Nephron (organoid): ENCODE data around the gene DST.
"Not testable (repeated sequence)": the region's sequence is repeated elsewhere in the genome, so short reads cannot be mapped to it uniquely, and the experiment has no call there.

Experiments
- H3K27ac Mint-ChIP-seq, 3 experiments: 2 replicates each; pipeline ENCODE4 v1.8.0; 2020; ENCODE audit warnings: mixed read lengths in 3 of 3, mild to moderate bottlenecking in 2 of 3, moderate library complexity in 1 of 3
- H3K27me3 Mint-ChIP-seq: 2 replicates; pipeline ENCODE4 v1.8.0; 2021; ENCODE audit warnings: low read depth, mild to moderate bottlenecking, moderate library complexity, mixed read lengths
- H3K36me3 Mint-ChIP-seq: 2 replicates; pipeline ENCODE4 v1.8.0; 2020; ENCODE audit warnings: low read depth, mixed read lengths
- H3K4me1 Mint-ChIP-seq: 2 replicates; pipeline ENCODE4 v1.8.0; 2020; ENCODE audit warnings: mixed read lengths
- H3K4me3 Mint-ChIP-seq, 3 experiments: 2 replicates each; pipeline ENCODE4 v1.8.0; 2020; ENCODE audit warnings: mild to moderate bottlenecking in 3 of 3, mixed read lengths in 3 of 3, moderate library complexity in 2 of 3
- H3K9me3 Mint-ChIP-seq: 2 replicates; pipeline ENCODE4 v1.8.0; 2020; ENCODE audit warnings: mixed read lengths
- TF ChIP-seq, protein P1 (sequence below), 3 experiments: fragments of 200-600 bp; sonication (generic); IDR thresholded peaks; one replicate each; pipeline ENCODE4 v1.5.0; 2021; ENCODE audit warnings: antibody characterized with exemption in 3 of 3; ENCODE audit not compliant: unreplicated experiment in 3 of 3

The DST gene

DNA sequence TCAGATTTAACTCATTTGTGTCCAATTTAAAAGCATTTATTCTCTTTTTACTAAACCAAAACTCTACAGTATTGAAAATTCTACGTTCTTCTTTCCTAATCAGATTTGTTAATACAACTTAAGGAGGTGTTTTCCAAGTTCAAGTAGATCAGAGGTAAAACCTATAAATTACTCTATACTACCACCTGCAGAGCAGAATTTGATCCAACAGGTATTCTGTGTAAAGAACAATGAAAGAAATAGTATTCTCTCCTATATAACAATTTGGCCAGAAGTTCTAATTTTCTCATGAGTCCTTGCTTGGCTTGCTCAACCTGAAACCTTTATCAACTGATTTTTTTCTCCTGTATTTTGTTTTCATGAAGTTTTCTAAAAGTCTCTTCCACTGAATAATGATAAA is 28.5 kb upstream of the DST start:
- Mint-ChIP-seq H3K27ac (peak overlapping the region; percentile 52 to 80 (median 76)), H3K4me3 (no peak overlapping the region), H3K36me3 (peaks cover 11% of the 10 kb centered on the region), H3K27me3 (peaks cover 3% of the 10 kb centered on the region), H3K9me3 (peaks cover 3% of the 10 kb centered on the region), H3K4me1 (peaks cover 23% of the 10 kb centered on the region)
- TF ChIP-seq, protein P1, sequence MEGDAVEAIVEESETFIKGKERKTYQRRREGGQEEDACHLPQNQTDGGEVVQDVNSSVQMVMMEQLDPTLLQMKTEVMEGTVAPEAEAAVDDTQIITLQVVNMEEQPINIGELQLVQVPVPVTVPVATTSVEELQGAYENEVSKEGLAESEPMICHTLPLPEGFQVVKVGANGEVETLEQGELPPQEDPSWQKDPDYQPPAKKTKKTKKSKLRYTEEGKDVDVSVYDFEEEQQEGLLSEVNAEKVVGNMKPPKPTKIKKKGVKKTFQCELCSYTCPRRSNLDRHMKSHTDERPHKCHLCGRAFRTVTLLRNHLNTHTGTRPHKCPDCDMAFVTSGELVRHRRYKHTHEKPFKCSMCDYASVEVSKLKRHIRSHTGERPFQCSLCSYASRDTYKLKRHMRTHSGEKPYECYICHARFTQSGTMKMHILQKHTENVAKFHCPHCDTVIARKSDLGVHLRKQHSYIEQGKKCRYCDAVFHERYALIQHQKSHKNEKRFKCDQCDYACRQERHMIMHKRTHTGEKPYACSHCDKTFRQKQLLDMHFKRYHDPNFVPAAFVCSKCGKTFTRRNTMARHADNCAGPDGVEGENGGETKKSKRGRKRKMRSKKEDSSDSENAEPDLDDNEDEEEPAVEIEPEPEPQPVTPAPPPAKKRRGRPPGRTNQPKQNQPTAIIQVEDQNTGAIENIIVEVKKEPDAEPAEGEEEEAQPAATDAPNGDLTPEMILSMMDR (IDR thresholded peaks at IDR 0.05; ENCODE audit: unreplicated experiment in 3 of 3): no peak

DNA sequence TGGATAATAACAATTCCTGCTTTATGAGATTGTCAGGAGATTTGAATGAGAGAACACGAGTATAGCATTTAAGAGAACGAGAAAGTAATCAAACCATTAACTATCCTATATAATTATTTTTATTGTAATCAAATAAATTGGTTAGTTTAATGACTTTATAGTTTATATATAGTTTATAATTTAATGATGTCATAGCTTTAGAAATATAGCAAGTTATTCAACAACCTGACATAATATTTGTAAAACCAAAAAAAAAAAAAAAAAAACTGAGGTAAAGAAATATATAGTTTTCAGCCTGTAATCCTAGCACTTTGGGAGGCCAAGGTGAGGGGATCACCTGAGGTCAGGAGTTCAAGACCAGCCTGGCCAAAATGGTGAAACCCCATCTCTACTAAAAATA is 26.4 kb upstream of the DST start:
- Mint-ChIP-seq H3K27me3 (no peaks in the 10 kb centered on the region), H3K9me3 (no peaks in the 10 kb centered on the region), H3K36me3 (peaks cover 4% of the 10 kb centered on the region), H3K27ac (no peak overlapping the region), H3K4me3 (no peak overlapping the region), H3K4me1 (peaks cover 25% of the 10 kb centered on the region)
- TF ChIP-seq, protein P1 (IDR thresholded peaks at IDR 0.05; ENCODE audit: unreplicated experiment in 3 of 3): no peak

DNA sequence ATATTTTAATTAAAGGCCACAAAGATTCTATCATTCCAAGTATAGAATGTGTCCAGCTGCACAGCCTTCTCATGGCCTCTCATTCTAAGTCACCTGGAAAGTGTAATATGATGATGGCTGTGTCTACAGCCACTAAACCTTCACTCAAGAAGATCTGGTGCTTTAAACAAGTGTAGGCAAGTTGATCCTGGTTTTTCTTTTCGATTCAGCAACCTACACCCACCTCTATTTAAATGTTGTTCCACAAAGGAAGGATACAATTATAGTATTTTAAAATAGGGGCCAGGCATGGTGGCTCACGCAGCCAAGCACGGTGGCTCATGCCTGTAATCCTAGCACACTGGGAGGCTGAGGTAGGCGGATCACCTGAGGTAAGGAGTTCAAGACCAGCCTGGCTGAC is 25.5 kb upstream of the DST start:
- TF ChIP-seq, protein P1 (IDR thresholded peaks at IDR 0.05; ENCODE audit: unreplicated experiment in 3 of 3): no peak
- H3K4me3 Mint-ChIP-seq: no peak overlapping the region
- peaks cover 28% of the 10 kb centered on the region for H3K4me1 Mint-ChIP-seq
- no peak overlapping the region for H3K27ac Mint-ChIP-seq
- peaks cover 4% of the 10 kb centered on the region for H3K36me3 Mint-ChIP-seq
- H3K9me3 Mint-ChIP-seq: no peaks in the 10 kb centered on the region
- H3K27me3 Mint-ChIP-seq: no peaks in the 10 kb centered on the region

DNA sequence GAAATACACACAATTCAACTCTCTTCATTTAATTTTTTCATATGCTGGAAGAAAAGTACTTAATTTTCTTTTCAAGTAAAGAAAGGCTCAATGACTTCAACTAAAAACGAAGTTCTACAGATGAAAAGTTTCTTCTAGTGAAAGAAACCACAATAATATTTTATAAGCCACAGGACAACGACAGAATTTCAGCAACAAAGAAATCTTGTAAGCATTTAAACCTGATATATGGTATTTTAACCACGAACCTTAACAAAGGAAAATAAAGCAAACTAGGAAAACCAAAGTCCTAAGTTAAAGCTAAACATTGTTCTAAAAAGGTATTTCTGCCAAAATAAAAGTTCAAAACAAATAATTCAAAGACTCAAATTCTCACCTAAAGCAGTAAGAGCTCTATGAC is 24.6 kb upstream of the DST start:
- peaks cover 25% of the 10 kb centered on the region for H3K4me1 Mint-ChIP-seq
- H3K36me3 Mint-ChIP-seq: peaks cover 4% of the 10 kb centered on the region
- no peaks in the 10 kb centered on the region for H3K9me3 Mint-ChIP-seq
- TF ChIP-seq, protein P1 (IDR thresholded peaks at IDR 0.05; ENCODE audit: unreplicated experiment in 3 of 3): no peak
- H3K27ac Mint-ChIP-seq: no peak overlapping the region
- no peaks in the 10 kb centered on the region for H3K27me3 Mint-ChIP-seq
- H3K4me3 Mint-ChIP-seq: no peak overlapping the region

DNA sequence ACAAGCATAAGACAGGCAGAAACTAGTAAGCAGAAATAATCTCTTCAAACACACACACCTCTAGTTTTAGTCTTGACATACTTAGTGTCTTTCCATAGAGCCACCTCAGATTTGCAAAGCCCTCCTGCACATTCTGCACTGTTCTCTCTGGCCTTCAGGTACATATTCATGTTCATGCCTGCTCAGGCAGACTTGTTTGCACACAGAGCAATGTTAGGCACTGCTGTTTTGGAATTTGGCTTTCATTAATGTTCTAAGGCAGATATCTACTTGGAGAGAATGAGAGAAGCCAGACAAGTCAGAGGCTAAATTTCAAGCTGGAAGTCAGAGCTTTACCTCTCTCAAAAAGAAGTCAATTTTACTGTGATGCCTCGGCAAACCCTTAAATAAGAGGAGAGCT is 21.3 kb upstream of the DST start:
- peaks cover 13% of the 10 kb centered on the region for H3K4me1 Mint-ChIP-seq

DNA sequence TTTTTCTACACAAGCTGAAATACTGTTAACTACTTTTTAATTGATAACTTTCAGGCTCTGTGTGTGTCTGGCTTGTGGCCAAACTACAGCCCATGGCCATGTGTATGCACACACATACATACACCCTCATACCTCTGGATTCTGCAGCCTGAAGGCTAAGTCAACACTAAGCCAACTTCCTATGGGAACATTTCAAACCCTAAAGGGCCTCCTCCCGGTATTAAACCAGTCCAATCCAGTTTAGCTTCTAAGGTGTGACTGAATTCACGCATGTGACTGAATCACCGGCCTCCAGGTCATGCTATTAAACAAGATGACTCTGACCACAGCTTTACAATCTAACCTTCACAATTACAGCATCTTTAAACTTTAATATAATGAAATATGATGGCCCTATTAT is 20.7 kb upstream of the DST start:
- H3K36me3 Mint-ChIP-seq: no peaks in the 10 kb centered on the region
- H3K27me3 Mint-ChIP-seq: no peaks in the 10 kb centered on the region
- TF ChIP-seq, protein P1 (IDR thresholded peaks at IDR 0.05; ENCODE audit: unreplicated experiment in 3 of 3): no peak
- peak overlapping the region in 2 of 3 experiments; percentile 77 to 88 for H3K27ac Mint-ChIP-seq
- H3K4me3 Mint-ChIP-seq: no peak overlapping the region
- peaks cover 13% of the 10 kb centered on the region for H3K4me1 Mint-ChIP-seq
- H3K9me3 Mint-ChIP-seq: no peaks in the 10 kb centered on the region

More for the DNA sequence above, 21.3 kb upstream of the DST start:
- Mint-ChIP-seq H3K9me3 (no peaks in the 10 kb centered on the region), H3K4me3 (no peak overlapping the region), H3K27me3 (no peaks in the 10 kb centered on the region), H3K27ac (peak overlapping the region; percentile 67 to 88 (median 77)), H3K36me3 (peaks cover 4% of the 10 kb centered on the region)
- TF ChIP-seq, protein P1 (IDR thresholded peaks at IDR 0.05; ENCODE audit: unreplicated experiment in 3 of 3): no peak

DNA sequence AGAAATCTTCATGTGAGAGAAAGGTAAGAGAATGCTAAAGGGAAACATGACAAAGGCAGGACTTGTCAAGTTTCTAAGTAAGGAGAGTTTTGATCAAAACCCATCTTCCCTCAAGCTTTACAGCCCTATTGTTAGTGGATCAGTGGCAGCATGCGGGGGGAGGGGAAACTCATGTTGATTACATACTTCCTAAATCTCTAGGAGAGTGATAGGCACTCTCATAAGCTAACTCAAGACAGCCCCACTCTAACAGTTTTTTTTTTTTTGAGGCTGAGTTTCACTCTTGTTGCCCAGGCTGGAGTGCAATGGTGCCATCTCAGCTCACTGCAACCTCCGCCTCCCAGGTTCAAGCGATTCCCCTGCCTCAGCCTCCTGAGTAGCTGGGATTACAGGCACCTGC is 18.6 kb upstream of the DST start:
- H3K27me3 Mint-ChIP-seq, H3K27ac Mint-ChIP-seq, H3K9me3 Mint-ChIP-seq, H3K36me3 Mint-ChIP-seq, H3K4me3 Mint-ChIP-seq: not testable (repeated sequence)
- peaks cover 13% of the 10 kb centered on the region for H3K4me1 Mint-ChIP-seq
